ENCODE measurements around the gene IFI27.
A peak's percentile ranks its signal among the peaks of the same experiment; 100 is the strongest.
"Not testable (repeated sequence)": the region's sequence is repeated elsewhere in the genome, so short reads cannot be mapped to it uniquely, and the experiment has no call there.

The IFI27 gene

DNA sequence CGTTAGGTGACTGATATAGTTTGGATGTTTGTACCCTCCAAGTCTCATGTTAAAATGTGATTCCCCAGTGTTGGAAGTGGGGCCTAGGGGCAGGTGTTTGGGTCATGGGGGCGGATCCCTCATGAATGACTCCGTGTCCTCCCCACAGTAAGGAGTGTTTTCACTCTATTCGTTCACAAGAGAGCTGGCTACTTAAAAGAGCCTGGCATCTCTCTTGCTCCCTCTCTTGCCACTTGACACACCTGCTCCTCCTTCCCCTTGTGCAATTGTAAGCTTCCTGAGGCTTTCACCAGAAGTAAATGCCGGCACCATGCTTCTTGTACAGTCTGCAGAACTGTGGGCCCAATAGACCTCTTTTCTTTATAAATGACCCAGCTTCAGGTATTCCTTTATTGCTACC, 16.3 kb downstream of the IFI27 start:
- no peak for DNase-seq

DNA sequence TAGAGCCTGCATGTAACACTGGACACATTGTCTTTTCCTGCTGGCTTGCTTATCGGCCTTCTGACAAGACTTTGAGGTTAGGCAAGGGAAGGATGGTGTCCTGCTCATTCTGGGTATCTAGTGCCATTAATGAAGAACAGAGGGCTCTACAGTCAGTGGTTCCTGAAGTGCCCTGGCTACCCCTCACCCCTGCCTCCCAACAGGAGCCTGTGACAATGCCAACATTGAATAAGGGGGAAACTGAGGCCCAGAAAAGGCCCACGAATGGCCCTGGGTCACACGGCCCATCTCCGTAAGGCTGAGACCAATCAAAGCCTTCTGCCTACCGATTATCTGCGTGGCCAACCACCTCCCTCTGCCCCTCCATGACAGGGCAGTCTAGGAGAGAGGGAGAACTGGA, 16.8 kb downstream of the IFI27 start:
- DNase-seq = no peak

- no peak for DNase-seq
Observed at GRCh38 chr14:94128216-94128839, 17.8 kb downstream of the IFI27 start.

GRCh38 chr14:94129111-94129757, 18.7 kb downstream of the IFI27 start, which contains the start of gene IFI27L2:
Gene IFI27L2, minus strand, starts transcription at chr14:94129604. Its CDS starts 40 bp downstream, at chr14:94129564.
- peak; percentile 90 for DNase-seq

DNA sequence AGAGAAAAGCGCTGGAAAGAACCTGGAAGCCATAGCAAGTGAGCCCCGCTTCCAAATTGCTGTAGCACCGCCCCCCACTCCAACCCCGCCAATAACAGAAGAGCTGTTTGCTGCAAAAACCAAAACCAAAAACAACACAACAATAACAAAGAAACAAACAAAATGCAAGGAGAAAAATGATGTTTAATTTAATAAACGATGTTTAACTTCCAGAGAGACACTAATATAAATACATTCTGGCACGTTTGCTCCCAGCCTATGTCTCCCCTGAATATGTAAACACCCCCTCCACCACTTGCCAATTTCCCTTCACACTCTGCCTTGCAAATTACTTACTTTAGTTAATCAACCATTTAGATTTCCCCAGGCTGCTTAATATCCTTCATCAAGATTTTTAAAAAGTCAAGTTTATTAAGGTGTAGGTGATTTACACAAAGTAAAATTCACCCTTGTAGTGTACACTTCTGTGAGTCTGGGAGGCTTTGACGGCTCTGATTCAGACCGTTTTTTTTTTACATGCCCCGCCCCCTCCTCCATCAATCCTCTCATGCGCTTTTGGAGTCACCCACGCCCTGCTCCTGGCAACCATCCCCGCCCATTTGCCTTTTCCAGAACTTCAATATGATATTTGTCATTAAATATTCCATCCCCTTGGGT, 19.4 kb downstream of the IFI27 start:
- peak; percentile 73 for DNase-seq

GRCh38 chr14:94132285-94132887, 21.9 kb downstream of the IFI27 start:
- peak; percentile 59 for DNase-seq

GRCh38 chr14:94135476-94135875, 24.9 kb downstream of the IFI27 start:
- no peak for DNase-seq

GRCh38 chr14:94136575-94137331, 26.2 kb downstream of the IFI27 start:
- DNase-seq = no peak

- DNase-seq = peak; percentile 88
Observed at GRCh38 chr14:94138251-94138650, 27.7 kb downstream of the IFI27 start.

GRCh38 chr14:94139006-94139405, 28.5 kb downstream of the IFI27 start:
- DNase-seq = no peak

- no peak for DNase-seq
Observed at GRCh38 chr14:94139421-94139820, 28.9 kb downstream of the IFI27 start.

DNA sequence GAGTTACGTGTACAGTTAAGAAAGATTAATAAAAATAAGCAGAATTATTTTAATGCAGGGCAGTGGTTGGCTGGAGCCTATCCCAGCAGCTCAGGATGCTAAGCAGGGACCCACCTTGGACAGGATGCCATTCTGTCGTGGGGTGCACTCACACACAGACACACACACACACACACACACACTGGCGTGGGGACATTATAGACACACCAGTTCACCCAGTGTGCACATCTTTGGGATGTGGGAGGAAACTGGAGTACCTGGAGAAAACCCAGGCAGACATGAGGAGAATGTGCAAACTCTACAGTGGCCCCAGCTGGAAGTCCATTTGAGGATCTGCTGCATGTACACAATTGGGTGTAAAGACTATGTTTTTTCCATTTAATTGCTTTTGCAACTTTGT, 31.7 kb downstream of the IFI27 start:
- DNase-seq = no peak

GRCh38 chr14:94142836-94143235, 32.3 kb downstream of the IFI27 start:
- DNase-seq = no peak

DNA sequence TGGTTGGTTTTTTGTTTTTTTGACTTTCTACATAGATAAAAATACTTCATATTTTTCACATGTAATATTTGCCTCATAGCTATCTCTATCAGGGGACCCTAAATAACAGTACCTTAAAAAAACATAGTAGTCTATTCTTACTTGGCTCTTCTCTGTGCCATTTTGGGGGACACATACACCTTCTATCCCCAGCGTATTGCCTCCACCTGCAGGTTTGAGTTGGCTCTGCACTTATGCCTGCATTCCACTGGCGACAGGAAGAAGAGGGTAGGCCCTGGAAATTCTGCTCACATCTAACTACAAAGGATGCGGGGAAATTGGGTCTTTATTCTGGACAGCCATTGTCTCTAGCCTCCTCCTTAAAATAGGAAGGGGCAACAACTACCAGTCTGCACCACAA, 32.7 kb downstream of the IFI27 start:
- no peak for DNase-seq

DNA sequence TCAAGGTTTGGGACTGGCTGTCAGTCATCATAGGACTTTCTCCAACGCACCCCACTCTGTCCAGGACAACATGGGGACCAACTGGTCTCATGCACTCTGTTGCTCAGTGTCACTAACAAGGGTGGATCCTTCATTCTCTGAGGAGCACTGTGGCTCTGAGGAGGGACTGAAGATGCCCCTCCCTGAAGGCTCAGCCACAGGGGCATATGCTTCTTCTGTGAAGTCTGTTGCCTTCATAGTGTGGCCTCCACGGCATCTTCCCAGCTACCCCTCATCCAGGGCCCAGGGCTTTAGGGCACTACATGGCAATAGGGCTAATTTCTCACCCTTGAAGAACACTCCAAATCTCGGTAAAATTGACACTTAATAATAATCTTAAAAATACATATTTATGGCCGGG, 33.2 kb downstream of the IFI27 start:
- no peak for DNase-seq

DNA sequence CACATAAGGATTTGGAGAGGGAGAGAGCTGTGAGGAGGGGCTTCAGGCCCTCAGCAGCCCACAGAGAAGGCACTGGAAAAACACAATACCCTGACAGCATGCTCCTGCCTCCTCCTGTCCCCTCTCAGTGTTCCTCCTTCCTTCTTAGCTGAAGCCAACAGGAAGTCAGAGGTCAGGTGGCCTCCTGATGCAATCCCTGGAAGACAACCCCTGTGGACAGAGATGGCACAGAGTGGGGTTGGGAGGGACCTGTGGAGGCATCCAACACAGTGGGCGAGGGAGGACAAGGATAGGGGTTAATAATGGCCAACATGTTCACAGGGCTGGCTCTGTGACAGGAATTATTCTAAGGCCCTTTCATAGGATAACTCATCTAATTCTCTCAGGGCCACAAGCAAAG, 34.2 kb downstream of the IFI27 start:
- no peak for DNase-seq

GRCh38 chr14:94145902-94146527, 35.5 kb downstream of the IFI27 start:
- no peak for DNase-seq

DNA sequence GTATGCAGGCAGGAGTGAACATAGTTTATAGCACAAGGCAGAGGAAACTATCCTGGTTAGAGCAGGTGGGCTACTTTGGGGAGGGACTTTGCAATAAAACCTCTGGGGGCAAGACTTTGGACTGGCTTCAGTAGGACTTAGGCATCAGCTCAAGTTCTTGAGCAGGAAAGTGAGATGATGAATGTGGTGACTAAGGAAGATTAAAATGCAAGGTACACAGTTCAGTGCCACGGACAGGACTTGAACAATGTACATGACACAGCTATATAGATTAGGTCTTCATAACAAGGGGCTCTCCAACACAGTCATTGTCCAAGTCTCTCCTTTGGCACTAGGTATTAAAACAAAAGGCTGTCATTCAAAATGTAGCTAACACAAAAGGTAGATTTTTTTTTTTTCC, 42.1 kb downstream of the IFI27 start:
- DNase-seq = no peak

- no peak for DNase-seq
Observed at GRCh38 chr14:94153750-94154342, 43.3 kb downstream of the IFI27 start.

DNA sequence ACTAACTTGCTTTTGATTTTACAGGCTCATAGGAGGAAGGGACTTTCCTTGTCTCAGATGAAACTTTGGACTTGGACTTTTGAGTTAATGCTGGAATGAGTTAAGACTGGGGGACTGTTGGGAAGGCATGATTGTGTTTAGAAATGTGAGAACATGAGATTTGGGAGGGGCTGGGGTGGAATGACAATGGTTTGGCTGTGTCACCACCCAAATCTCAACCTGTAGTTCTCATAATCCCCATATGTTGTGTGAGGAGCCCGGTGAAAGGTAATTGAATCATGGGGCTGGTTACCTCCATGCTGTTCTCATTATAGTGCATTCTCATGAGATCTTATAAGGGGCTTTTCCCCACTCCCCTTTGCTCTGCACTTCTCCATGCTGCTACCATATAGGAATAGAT, 45.6 kb downstream of the IFI27 start:
- not testable (repeated sequence) for DNase-seq

DNA sequence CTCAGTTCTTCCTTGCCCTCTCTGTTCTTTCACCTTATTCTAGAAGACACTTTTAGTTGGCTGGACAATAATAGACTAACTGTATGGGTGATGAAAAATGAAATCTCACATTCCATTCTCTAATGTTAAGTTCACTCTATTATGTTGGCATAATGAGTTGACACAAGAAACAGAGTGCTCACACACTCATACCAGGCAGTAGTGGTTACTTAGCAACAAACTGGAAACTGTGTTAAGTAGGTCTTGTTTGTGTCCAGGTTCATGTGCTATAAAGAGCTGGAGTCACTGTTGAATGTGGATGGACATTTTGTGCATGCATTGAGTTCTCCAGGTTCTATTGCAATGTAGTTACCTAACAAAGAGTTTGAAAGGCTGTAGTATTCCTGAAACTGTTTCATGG, 46.7 kb downstream of the IFI27 start:
- no peak for DNase-seq

GRCh38 chr14:94158239-94158883, 47.8 kb downstream of the IFI27 start:
- no peak for DNase-seq
